Activated naive CD8-positive, alpha-beta T cell treated with anti-CD3 and anti-CD28 coated beads, Interleukin-2, amount 50 U/mL, for 16 hours (primary cell): ENCODE results near the gene CANX.
"Not testable (repeated sequence)": the region's sequence is repeated elsewhere in the genome, so short reads cannot be mapped to it uniquely, and the experiment has no call there.

Source experiments
- DNase-seq: peaks from one replicate; pipeline ENCODE4 v3.0.0-alpha.2; 2020; ENCODE audit warnings: low read depth, low spot score

CANX gene, protein sequence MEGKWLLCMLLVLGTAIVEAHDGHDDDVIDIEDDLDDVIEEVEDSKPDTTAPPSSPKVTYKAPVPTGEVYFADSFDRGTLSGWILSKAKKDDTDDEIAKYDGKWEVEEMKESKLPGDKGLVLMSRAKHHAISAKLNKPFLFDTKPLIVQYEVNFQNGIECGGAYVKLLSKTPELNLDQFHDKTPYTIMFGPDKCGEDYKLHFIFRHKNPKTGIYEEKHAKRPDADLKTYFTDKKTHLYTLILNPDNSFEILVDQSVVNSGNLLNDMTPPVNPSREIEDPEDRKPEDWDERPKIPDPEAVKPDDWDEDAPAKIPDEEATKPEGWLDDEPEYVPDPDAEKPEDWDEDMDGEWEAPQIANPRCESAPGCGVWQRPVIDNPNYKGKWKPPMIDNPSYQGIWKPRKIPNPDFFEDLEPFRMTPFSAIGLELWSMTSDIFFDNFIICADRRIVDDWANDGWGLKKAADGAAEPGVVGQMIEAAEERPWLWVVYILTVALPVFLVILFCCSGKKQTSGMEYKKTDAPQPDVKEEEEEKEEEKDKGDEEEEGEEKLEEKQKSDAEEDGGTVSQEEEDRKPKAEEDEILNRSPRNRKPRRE

DNA sequence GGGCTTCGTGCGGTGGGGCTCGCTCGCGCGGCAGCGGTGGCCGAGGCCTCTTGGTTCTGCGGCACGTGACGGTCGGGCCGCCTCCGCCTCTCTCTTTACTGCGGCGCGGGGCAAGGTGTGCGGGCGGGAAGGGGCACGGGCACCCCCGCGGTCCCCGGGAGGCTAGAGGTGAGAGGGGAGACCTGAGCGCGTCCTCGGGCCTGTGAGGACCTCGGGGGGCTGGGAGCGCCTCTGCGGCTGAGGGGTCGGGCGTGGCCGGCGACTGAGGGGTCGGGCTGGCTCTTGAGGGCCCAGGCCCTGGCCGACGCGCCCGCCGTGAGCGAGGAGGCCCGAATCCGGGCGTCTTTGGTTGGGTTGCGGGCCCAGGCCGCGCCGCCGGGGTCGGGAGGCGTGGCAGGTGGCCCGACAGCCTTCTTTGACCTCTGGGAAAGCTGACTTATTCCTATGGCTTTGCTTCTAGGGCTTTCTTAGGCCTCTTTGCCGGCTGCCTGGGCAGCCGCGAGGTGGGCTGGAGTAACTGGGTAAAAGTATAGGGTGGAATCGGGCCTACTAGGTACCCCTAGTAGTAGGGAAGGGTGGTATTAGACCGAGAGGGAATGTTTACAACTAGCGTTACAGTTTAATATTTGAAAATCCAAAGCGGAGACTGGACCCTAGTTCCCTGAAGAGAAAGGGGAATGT is at the start of gene CANX:
Gene CANX (plus strand): TSS at position 33 of the 681 bp plus-strand sequence. CDS start 6,715 bp downstream, outside the sequence.
- DNase-seq = no peak

DNA sequence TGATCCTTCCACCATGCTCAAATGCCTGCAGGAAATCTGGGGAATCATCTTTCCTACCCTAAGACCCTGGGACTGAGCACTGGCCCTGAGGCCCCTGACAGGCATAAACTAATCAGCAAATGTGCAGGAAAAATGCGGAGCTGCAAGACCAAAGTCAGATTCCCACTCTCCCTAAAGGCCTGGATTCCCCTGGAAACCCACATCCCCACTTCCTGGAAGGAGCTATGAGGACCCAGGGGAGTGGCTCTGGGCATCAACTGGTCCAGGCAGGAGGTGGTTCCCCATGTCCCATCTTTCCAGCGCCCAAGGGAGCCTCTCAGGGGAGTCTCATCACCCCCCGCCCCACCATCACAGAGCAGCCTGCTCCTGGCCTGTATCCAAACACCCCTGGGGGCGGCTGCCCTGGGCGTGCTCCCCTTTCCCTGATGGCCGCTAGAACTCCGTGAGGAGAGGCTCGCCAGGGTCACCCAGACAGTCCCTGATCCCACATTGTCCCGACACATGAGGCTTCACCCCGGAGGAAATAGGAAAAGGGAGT is 49.5 kb upstream of the CANX start:
- not testable (repeated sequence) for DNase-seq

DNA sequence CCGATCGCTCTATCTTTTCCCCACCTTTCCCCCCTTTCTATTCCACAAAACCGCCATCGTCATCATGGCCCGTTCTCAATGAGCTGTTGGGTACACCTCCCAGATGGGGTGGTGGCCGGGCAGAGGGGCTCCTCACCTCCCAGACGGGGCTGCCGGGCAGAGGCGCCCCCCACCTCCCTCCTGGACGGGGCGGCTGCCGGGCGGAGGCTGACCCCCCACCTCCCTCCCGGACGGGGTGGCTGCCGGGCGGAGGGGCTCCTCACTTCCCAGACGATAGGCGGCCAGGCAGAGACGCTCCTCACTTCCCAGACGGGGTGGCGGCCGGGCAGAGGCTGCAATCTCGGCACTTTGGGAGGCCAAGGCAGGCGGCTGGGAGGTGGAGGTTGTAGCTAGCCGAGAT is 48.5 kb upstream of the CANX start:
- DNase-seq = not testable (repeated sequence)

DNA sequence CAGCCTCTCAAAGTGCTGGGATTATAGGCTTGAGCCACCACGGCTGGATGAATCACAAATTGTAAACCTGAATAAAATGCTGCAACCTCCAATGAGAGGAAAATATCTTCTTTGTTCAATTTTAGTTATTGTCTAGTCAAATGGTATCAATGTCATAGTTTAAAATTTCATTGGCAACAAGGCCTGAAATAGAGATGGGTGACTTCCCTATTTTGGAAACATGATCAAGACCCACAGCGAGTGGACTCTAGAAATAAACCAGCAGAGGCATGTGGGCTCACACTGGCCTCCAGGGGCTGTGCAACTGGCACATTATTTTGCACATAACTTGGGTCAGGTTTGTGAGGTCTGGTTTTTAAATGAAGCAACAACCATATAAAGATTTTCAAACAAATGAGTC is 45.6 kb upstream of the CANX start:
- not testable (repeated sequence) for DNase-seq

DNA sequence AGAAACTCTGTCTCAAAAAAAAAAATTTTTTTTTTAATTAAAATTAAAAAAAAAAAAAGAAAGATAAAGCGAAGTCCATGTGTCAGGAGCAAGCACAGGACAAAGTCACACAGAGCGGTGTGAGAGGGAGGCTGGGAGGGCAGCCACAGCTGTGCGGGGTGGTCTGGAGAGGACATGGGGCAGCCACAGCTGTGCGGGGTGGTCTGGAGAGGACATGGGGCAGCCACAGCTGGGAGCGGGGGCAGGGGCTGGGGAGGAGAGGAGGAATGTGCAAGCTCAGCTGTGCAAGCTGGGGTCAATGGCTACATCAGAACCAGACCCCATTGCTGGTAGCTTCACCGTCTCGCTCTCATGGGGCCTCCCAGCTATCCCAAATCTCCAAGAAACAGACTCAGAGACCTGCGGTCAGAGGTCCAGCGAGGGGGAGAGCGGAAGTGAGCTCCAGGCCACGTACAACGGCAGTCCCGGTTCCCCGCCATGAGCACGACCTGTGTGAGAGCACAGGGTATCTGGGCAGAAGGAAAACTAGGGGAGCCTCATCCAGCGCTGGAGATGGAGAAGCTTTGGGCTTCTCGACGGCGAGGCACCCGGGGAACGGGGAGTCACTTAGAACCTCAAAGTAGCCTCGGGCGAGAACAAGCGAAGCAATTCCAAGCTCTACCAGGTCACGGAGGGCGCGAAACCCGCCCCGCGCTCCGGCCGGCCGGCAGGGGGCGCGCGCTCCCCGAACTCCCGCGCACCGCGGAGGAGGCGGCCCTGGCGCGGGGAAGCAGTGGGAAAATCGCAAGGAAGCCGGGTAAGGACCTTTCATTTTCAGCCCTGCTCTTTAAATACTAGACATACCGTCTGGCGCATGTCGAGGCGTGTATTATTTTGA is 41.2 kb upstream of the CANX start:
- DNase-seq = not testable (repeated sequence)

DNA sequence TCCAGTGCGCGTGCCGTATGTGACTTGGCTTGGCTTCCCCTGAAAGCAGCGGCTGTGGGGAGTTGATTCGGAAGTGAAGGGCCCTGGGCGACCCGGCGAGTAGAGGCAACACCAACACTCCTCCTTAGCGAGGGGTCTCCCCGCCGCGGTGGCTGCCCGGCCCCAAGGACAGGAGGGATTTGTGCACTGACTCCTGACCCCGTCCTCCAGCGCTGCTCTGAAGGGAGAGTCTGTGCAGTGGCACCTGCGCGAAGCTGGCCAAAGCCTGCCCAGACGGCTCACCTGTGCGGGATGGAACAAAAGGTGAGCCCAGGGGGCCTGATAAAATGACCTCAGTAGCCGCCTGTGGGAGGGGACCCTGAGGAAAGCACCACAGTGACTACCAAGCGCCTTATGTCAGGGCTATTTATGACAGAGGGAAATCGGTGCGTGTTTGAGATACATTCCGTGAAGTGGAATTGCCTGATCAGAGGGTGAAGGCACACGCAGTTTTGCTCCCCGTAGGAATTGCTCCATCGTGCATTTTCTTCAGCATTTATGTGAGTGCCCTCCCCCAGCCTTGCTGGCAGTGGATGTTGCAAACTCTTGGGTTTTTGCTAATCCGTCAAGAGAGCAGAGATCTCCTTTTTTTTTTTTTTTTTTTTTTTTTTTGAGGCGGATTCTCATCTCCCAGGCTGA is 40.4 kb upstream of the CANX start:
- not testable (repeated sequence) for DNase-seq

DNA sequence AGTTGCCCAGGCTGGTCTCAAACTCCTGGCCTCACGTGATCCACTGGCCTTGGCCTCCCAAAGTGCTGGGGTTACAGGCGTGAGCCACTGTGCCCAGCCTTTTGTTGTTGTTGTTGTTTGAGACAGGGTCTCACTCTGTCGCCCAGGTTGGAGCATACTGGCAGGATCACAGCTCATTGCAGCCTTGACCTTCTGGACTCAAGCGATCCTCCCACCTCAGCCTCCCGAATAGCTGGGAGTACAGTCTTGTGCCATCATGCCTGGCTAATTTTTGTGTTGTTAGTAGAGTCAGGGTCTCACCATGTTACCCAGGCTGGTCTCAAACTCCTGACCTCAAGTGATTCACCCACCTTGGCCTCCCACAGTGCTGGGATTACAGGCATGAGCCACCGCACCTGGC is 37.1 kb upstream of the CANX start:
- not testable (repeated sequence) for DNase-seq

DNA sequence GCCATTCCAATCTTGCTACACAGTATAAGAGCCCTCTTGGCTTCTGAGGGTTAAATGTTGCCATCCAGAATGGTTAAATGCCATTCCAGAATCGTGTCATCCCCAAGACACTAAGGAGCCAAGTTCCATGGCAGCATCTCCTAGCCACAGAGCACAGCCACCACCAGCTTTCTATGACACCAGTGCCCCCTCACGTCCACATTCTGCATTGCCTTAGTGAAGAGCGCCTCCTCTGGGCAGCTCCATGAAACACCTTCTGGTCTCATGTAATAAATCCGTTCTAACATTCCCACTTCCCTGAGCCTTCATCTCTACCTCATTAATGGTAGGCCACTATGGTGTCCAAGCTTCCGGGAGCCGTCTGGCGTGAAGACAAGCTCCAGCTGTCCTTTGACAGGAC is 30.4 kb upstream of the CANX start:
- no peak for DNase-seq

DNA sequence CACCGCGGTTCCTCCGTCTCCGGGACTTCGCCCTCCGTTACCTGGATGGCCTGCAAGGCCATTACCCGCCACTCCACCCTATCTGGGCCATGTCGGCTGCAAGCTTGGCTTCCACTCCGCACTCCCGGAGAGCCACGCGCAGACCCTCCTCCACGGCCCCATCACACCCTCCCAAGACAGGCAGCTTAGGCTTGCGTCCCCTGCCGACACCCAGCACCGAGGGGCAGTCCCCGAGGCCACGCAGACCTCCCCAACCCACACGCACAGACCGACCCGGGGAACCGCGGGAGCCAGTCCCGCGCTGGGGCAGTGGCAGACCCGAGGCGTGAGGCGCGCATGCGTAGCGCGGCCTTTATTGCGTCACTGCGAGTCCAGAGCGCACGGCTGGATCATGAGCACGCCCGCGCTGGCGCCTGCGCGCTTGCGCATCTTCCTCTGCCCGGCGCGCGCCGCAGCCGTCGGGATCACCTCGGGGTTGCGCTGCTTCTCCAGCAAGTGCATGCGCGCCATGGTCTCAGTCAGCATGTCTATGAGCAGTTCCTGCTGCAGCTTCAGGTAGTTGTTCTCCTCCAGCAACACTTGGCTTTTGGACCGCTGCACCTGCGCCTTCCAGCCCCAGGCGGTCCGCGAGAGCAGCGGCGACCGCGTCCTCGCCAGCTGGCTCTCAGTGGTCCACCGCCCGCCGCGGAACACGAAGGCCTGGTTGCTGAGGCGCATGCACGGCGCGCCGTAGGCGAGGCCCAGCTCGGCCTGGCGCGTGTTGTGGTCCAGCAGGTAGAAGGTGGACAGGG is 20.3 kb upstream of the CANX start:
- peak; percentile 79 for DNase-seq

DNA sequence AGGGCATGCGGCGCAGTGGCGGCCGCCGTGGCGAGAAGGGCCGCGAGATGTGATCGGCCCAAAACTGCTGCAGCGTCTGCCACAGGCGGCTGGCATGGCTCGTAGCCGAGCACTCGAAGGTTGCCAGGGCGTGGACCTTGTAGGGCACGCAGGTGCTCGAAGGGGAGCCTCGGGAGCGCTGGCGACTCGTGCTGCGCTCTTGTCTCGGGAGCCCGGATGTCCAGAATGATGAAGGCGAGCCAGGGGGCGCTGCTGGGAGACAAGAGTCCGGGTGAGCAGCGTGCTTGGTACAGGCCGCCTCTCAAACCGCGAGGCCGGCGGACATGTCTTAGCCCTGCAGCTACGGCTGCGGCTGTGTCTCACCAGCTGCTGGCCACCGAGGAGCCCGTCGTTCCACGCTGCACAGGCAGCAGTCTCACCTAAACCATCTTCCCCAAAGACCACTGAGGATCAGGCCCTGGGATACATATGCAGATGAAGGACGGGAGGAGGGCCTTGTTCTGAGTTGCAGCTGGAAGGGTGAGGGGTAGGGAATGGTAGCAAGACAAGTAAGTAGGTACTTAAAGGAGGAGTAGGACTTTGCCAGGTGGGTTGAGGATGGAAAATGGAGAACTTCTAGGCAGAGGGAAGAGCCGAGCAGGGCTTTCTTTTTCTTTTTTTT is 19.6 kb upstream of the CANX start:
- peak; percentile 8 for DNase-seq

DNA sequence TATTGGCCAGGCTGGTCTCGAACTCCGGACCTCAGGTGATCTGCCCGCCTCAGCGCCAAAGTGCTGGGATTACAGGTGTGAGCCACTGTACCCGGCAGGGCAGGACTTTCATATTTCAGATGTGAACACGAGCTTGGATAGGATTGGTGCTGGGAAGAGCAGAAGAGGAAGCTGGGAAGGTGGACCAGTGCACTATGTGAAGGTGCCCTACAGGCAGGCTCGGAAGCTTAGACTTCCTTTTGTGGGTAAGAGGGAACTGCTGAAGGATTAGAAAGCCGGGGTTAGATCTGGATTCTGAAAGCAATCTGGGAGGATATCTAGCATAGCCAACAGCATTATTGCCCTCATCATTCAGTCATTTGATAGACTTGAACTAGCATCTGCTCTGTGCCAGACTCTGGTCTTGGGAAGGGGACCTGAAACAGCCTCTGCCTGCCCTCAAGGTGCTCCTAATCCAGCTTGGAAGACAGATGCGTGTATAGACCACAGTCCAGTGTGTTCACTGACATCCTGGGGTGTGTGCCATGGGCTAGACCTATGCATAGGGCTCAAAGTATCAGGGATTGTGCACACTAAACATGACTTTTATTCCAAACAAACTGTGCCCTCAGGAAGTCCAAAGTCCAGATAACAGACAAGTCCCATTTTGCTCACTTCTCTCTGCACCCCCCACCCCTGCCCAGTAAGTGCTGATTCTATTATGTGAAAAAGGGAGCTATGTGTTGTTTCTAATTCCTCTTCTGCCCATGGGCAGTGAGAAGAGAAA is 18.6 kb upstream of the CANX start:
- no peak for DNase-seq

DNA sequence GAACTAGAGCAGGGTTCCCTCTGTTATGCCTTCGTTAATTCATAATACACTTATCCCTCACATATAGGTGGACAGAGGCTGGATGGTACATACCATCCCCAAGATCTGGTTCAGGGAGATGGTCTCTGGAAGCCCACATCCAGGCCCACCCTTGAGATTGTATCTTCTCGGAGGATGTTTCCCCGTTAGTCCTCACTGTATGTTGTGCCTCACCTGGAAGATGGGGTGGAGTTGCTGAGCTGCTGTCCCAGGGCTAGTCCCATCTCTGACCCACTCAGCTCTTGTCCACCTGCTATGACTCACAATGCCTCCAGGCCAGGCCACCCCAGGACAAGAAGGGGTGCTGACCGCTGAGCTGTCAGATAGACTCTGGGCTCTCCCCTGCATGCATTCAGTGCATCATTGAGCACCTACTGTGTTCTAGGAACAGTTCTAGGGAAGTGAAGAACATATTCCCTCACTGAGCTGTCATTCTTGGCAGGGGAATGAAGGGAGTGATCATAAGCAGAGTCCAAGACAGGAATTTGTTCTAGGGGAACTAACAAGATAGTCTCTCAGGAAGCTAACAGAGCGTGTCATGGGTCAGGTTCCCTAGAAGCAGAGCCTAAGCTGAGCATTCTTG is 17.9 kb upstream of the CANX start, which contains the start of gene CBY3:
Gene CBY3 (minus strand): TSS at position 255 of the 622 bp plus-strand sequence. CDS start 116 bp downstream, at position 139.
- DNase-seq = no peak

DNA sequence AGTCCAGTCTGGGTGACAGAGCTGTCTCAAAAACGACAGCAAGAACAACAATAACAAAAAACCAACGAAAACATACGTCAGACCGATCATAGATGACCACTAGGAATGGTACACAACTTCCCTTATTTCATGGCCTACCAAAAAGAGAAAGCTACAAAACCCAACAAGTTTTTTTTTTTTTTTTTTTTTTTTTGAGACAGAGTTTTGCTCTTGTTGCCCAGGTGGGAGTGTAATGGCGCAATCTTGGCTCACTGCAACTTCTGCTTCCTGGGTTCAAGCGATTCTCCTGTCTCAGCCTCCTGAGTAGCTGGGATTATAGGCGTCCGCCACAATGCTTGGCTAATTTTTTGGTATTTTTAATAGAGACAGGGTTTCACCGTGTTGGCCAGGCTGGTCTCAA is 9.6 kb upstream of the CANX start:
- not testable (repeated sequence) for DNase-seq

DNA sequence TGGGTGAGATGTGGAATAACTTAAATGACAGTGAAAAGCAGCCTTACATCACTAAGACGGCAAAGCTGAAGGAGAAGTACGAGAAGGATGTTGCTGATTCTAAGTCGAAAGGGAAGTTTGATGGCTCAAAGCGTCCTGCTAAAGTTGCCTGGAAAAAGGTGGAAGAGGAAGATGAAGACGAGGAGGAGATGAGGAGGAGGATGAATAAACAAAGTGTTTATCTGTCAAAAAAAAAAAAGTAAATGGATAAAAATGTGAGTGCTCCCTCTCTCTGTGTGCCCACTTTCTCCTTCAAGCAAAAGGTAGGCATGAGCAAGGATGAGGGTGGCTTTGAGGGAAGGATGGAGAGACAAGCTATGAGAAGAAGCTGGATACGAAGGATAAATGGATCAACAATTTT is 4.2 kb upstream of the CANX start:
- no peak for DNase-seq

DNA sequence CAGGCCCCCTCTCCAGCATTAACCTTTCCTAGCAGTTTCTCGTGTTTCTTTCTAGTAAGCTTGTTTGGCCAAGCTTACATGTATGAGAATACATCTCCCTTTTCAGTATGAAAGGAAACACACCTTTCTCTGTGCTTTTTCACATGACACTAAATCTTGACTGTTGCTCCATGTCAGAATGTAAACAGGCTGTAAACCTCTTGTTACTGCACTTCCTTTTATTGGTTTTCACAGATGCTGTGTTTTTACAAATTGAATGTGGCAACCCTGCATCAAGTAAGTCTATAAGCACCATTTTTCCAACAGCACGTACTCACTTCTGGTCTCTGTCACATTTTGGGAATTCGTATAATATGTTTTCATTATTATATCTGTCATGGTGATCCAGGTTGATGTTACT is 2.2 kb upstream of the CANX start:
- no peak for DNase-seq

DNA sequence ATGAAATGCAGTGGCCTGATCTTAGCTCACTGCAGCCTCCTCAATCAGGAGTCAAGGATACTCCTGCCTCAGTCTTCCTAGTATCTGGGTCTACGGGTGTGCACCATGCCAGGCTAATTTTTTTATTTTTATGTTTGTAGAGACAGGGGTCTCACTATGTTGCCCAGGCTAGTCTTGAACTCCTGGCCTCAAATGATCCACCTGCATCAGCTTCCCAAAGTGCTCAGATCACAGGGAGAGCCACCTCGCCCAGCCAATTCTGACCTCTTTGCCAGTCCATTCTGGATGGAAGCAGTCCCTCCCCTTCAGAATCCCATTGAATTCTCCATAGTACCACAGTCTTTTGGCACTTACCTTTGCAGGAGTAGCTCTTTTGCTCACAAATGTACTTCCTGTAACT is 1.7 kb upstream of the CANX start:
- no peak for DNase-seq

DNA sequence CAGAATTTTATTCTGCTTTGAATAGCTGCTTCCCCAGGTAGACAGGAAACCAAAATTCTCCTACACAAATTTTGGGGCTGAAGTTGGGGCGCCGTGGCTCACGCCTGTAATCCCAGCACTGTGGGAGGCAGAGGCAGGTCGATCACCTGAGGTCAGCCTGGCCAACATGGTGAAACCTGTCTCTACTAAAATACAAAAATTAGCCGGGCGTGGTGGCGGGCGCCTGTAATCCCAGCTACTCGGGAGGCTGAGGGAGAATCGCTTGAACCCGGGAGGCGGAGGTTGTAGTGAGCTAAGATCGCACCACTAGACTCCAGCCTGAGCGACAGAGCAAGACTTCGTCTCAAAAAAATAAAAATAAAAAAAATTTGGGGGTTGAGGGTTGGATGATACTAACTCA is 1.2 kb upstream of the CANX start:
- not testable (repeated sequence) for DNase-seq
